ENCODE measurements around the gene ZFP90. TPM values are rescaled to one million over a fixed set of nuclear protein-coding genes. Genes with fewer than 3 reads are reported as not detected.

Gene ZFP90
- total RNA-seq, 4 donors from 2014 or later, result 5.4 to 30.5 (median 10.6) TPM

GRCh38 chr16:68504066-68504465 lies 35.0 kb upstream of the ZFP90 start:
- no peaks in the 10 kb centered on the region for H3K4me1 ChIP-seq
- H3K4me3 ChIP-seq, result no peak overlapping the region
- H3K9me3 ChIP-seq, result no peaks in the 10 kb centered on the region
- no peak for TF ChIP-seq CTCF (IDR thresholded peaks at IDR 0.05)
- TF ChIP-seq POLR2A (IDR thresholded peaks at IDR 0.05), result no peak
- H3K27ac ChIP-seq, result no peak overlapping the region
- no peaks in the 10 kb centered on the region for H3K27me3 ChIP-seq
- no peak for DNase-seq
- no peaks in the 10 kb centered on the region for H3K36me3 ChIP-seq

- no peak for DNase-seq
- Histone ChIP-seq H3K27ac (no peak overlapping the region), H3K4me1 (peaks cover 0 to 12% (median 0%) of the 10 kb centered on the region in 4 donors), H3K36me3 (no peaks in the 10 kb centered on the region), H3K27me3 (no peaks in the 10 kb centered on the region), H3K9me3 (no peaks in the 10 kb centered on the region), H3K4me3 (no peak overlapping the region)
- TF ChIP-seq CTCF (IDR thresholded peaks at IDR 0.05) (no peak), POLR2A (IDR thresholded peaks at IDR 0.05) (no peak)
Observed at GRCh38 chr16:68506331-68507053, 32.6 kb upstream of the ZFP90 start.

- no peak for DNase-seq
- Histone ChIP-seq H3K4me3 (no peak overlapping the region), H3K36me3 (no peaks in the 10 kb centered on the region), H3K4me1 (peaks cover 0 to 12% (median 0%) of the 10 kb centered on the region in 4 donors), H3K27me3 (no peaks in the 10 kb centered on the region), H3K27ac (no peak overlapping the region), H3K9me3 (no peaks in the 10 kb centered on the region)
- TF ChIP-seq POLR2A (IDR thresholded peaks at IDR 0.05), result no peak
- TF ChIP-seq CTCF (IDR thresholded peaks at IDR 0.05), result no peak
Observed at GRCh38 chr16:68508013-68508412, 31.1 kb upstream of the ZFP90 start.

- no peaks in the 10 kb centered on the region for H3K27me3 ChIP-seq
- H3K27ac ChIP-seq, result no peak overlapping the region
- H3K9me3 ChIP-seq, result no peaks in the 10 kb centered on the region
- DNase-seq, result no peak
- TF ChIP-seq CTCF (IDR thresholded peaks at IDR 0.05) (no peak), POLR2A (IDR thresholded peaks at IDR 0.05) (no peak)
- no peaks in the 10 kb centered on the region for H3K36me3 ChIP-seq
- H3K4me3 ChIP-seq, result no peak overlapping the region
- peaks cover 0 to 12% (median 0%) of the 10 kb centered on the region in 4 donors for H3K4me1 ChIP-seq
Observed at GRCh38 chr16:68508641-68509240, 30.4 kb upstream of the ZFP90 start.

- Histone ChIP-seq H3K27me3 (no peaks in the 10 kb centered on the region), H3K9me3 (no peaks in the 10 kb centered on the region), H3K4me1 (peaks cover 0 to 12% (median 0%) of the 10 kb centered on the region in 4 donors), H3K27ac (no peak overlapping the region), H3K36me3 (no peaks in the 10 kb centered on the region), H3K4me3 (no peak overlapping the region)
- no peak for TF ChIP-seq POLR2A (IDR thresholded peaks at IDR 0.05)
- TF ChIP-seq CTCF (IDR thresholded peaks at IDR 0.05), result no peak
- DNase-seq, result no peak
Observed at GRCh38 chr16:68509381-68509780, 29.7 kb upstream of the ZFP90 start.
